ENCODE measurements around the gene PCNT. TPM values are rescaled to one million over a fixed set of nuclear protein-coding genes. Genes with fewer than 3 reads are reported as not detected.

Gene PCNT
- total and polyA plus RNA-seq, 4 donors = 6.4 to 33.0 (median 26.2) TPM

DNA sequence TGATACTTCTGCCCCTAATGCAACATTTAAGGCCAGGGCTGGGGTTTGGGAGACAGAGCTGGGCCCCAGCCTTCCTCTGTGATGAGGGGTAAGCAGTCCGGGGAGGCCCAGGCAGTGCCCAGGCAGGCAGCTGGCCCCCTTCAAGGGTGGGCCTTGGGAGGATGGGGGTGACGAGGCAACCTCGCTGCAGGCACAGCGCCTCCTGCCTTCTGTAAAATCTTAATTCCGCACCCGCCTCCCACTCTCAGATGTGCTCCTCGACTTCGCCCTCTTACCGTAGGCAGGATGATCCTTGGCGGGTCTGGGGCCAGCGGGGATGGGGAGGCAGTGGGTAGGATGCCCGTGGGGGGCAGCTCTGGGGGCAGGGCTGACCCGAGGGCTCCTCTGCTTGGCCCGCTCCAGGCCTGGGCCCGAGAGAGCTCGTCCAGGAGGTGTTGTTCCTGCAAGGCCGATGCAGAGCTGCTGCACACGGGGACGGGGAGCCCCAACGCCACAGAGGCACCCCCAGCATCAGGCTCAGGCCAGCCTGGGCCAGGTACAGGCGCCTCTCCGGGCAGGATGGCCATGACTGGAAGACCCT lies 9.4 kb upstream of the PCNT start:
- WGBS, 2 donors = 94 to 95% methylated on average over 22 of the region's 22 CpGs
- H3K4me1 ChIP-seq (ENCODE audit: control insufficient read depth in 1 of 2, insufficient read depth in 2 of 2, low read length in 2 of 2) = no peaks in the 10 kb centered on the region
- H3K36me3 ChIP-seq (ENCODE audit: control insufficient read depth in 1 of 2, insufficient read depth in 2 of 2, low read length in 1 of 2) = no peaks in the 10 kb centered on the region
- H3K27me3 ChIP-seq (ENCODE audit: control insufficient read depth in 1 of 2, insufficient read depth in 2 of 2, low read length in 1 of 2) = no peaks in the 10 kb centered on the region
- H3K27ac ChIP-seq (ENCODE audit: low read depth in 1 of 2, low read length in 2 of 2) = no peak overlapping the region
- intact Hi-C loops (cut with DNase I) = no loop called here
- no peaks in the 10 kb centered on the region for H3K9me3 ChIP-seq (ENCODE audit: control insufficient read depth, low read length)
- DNase-seq (no peak), ATAC-seq (ENCODE audit: low FRiP score) (no peak)
- H3K4me3 ChIP-seq (ENCODE audit: low read length in 2 of 2) = no peak overlapping the region

DNA sequence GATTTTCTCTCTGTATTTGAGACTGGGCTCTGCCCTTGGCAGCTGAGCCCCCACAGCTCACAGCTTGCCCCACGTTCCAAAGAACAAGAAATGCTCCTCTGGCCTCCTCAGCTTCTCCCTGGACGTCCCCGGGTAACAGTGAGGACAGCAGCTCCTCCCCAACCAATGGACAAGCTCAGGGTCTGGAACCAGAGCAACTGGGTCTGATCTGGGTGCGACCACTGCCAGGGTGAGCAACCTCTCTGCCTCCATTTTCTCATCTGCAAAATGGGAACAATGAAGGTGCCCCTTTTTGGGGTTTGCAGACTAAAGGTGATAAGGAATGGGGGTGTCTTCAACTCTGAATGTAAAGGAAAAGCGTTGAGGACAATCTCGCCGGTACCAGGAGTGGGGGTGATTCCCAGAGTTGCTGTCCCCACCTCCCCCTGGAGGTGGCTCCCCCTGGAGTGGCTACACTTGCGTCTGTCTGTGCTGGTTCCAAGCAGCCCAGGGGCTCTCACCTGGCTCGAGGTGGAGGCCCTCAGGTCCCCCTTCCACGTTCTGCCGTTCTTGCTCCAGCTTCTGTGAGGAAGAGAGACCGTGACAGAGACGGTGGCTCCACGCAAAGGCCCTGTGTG lies 7.1 kb upstream of the PCNT start:
- ATAC-seq (ENCODE audit: low FRiP score) = no peak

DNA sequence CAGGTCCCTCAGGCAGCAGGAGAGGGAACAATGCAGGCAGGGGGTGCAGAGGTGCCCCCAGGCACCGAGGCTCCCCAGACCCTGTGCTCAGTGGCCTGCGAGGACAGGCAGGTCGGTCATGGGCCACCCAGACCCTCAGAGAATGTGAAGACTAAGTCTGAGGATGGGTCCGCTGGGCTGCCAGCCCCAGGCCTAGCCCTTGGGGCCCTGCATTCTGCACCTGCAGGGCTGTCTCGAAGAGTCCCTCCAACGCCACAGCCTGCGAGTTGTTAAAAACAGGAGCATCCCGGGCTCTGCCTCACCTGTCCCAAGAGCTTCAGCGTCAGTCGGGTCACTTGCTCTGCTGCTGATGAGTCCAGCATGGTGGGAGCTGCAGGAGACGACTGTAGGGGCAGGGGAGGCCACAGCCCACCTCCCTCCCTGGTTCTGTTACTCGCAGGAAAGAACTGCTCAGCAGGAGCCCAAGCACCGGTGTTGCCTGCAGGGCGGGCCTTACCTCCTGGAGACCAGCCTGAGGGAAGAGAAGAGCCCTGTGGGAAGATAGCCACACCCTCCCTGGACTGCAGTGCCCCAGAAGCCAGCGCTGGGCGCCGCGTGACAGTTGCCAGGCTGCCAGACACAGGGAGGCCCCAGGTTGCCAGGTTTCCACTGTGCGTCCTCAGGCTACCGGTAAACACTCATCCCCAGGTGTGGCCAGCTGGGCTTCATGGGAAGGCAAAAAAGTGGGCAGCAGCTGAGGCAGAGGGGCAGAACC lies 6.1 kb upstream of the PCNT start:
- Histone ChIP-seq H3K4me3 (ENCODE audit: low read length in 2 of 2) (no peak overlapping the region), H3K9me3 (ENCODE audit: control insufficient read depth, low read length) (no peaks in the 10 kb centered on the region), H3K27ac (ENCODE audit: low read depth in 1 of 2, low read length in 2 of 2) (no peak overlapping the region), H3K27me3 (ENCODE audit: control insufficient read depth in 1 of 2, insufficient read depth in 2 of 2, low read length in 1 of 2) (no peaks in the 10 kb centered on the region), H3K36me3 (ENCODE audit: control insufficient read depth in 1 of 2, insufficient read depth in 2 of 2, low read length in 1 of 2) (no peaks in the 10 kb centered on the region), H3K4me1 (ENCODE audit: control insufficient read depth in 1 of 2, insufficient read depth in 2 of 2, low read length in 2 of 2) (no peaks in the 10 kb centered on the region)
- ATAC-seq (ENCODE audit: low FRiP score) (no peak), DNase-seq (no peak)
- WGBS, 2 donors = 79 to 80% methylated on average over 19 to 20 of the region's 20 CpGs
- intact Hi-C loops (cut with DNase I) = no loop called here

More for the DNA sequence above, 7.1 kb upstream of the PCNT start:
- no peaks in the 10 kb centered on the region for H3K9me3 ChIP-seq (ENCODE audit: control insufficient read depth, low read length)
- no peak overlapping the region for H3K27ac ChIP-seq (ENCODE audit: low read depth in 1 of 2, low read length in 2 of 2)
- 91 to 93% methylated on average over 14 of the region's 14 CpGs for WGBS, 2 donors
- H3K36me3 ChIP-seq (ENCODE audit: control insufficient read depth in 1 of 2, insufficient read depth in 2 of 2, low read length in 1 of 2) = no peaks in the 10 kb centered on the region
- H3K27me3 ChIP-seq (ENCODE audit: control insufficient read depth in 1 of 2, insufficient read depth in 2 of 2, low read length in 1 of 2) = no peaks in the 10 kb centered on the region
- no peak overlapping the region for H3K4me3 ChIP-seq (ENCODE audit: low read length in 2 of 2)
- H3K4me1 ChIP-seq (ENCODE audit: control insufficient read depth in 1 of 2, insufficient read depth in 2 of 2, low read length in 2 of 2) = no peaks in the 10 kb centered on the region
- DNase-seq = no peak
- intact Hi-C loops (cut with DNase I) = no loop called here

DNA sequence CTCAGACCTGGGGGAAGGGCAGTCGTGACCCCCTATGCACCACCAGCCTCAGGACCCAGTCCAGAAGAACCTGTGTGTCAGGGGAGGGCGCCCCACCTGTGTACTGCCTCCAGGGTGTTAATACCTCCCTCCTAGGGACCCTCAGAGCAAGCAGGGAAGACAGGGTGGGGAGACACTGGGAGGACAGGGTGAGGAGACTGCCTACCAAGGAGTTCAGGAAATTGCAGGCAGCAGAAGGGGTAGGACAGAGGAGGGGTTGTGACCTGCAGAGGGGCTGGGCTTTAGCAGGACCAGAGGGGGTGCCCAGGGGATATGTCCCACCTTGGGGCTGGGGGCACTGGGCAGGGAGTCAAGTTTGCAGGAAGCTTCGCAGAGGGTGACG lies 5.5 kb upstream of the PCNT start:
- Histone ChIP-seq H3K4me1 (ENCODE audit: control insufficient read depth in 1 of 2, insufficient read depth in 2 of 2, low read length in 2 of 2) (no peaks in the 10 kb centered on the region), H3K9me3 (ENCODE audit: control insufficient read depth, low read length) (no peaks in the 10 kb centered on the region), H3K27ac (ENCODE audit: low read depth in 1 of 2, low read length in 2 of 2) (no peak overlapping the region), H3K27me3 (ENCODE audit: control insufficient read depth in 1 of 2, insufficient read depth in 2 of 2, low read length in 1 of 2) (no peaks in the 10 kb centered on the region), H3K36me3 (ENCODE audit: control insufficient read depth in 1 of 2, insufficient read depth in 2 of 2, low read length in 1 of 2) (no peaks in the 10 kb centered on the region), H3K4me3 (ENCODE audit: low read length in 2 of 2) (no peak overlapping the region)
- WGBS, 2 donors = 83 to 85% methylated on average over 4 of the region's 4 CpGs
- intact Hi-C loops (cut with DNase I) = no loop called here
- DNase-seq (no peak), ATAC-seq (ENCODE audit: low FRiP score) (no peak)

DNA sequence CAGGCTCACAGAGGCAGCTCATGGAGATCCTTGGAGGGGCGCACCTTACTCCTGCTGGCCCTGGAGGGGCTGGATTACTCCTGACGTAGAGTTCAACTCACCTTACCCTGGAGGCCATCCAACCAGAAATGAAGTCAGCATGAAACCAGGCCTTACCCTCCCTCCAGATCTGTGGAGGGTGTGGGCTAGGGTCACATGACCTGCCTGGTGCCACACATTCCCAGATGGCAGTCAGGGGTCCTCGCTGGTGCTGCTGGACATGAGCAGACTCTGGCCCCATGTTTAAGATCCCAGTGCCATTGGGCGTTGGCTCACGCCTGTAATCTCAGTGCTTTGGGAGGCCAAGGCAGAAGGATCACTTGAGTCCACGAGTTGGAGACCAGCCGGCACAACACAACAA lies 4.8 kb upstream of the PCNT start:
- H3K27ac ChIP-seq (ENCODE audit: low read depth in 1 of 2, low read length in 2 of 2) = no peak overlapping the region

DNA sequence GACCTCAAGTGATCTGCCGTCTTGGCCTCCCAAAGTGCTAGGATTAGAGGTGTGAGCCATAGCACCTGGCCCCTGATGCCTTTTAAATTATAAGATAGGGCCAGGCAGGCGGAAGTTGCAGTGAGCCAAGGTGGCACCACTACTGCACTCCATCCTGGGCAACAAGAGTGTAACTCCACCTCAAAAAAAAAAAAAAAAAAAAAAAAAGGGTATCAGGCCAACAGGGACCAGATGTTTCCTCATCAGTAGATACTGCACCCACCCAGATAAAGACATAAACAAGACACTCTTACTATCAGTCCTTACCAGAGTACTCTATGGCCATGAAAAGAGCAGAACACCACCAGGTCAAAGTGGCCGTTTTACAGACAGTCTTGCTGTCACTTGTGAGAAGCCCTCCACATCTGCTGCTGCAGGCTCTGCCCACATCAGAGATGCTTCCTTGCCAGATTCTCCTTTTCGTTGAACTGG lies 3.6 kb upstream of the PCNT start:
- WGBS, 2 donors = 62 to 68% methylated on average over 4 of the region's 4 CpGs
- no peak overlapping the region for H3K4me3 ChIP-seq (ENCODE audit: low read length in 2 of 2)
- no peak for ATAC-seq (ENCODE audit: low FRiP score)
- no peaks in the 10 kb centered on the region for H3K36me3 ChIP-seq (ENCODE audit: control insufficient read depth in 1 of 2, insufficient read depth in 2 of 2, low read length in 1 of 2)
- no peaks in the 10 kb centered on the region for H3K4me1 ChIP-seq (ENCODE audit: control insufficient read depth in 1 of 2, insufficient read depth in 2 of 2, low read length in 2 of 2)
- no peak for DNase-seq
- H3K27me3 ChIP-seq (ENCODE audit: control insufficient read depth in 1 of 2, insufficient read depth in 2 of 2, low read length in 1 of 2) = no peaks in the 10 kb centered on the region
- H3K27ac ChIP-seq (ENCODE audit: low read depth in 1 of 2, low read length in 2 of 2) = no peak overlapping the region
- H3K9me3 ChIP-seq (ENCODE audit: control insufficient read depth, low read length) = no peaks in the 10 kb centered on the region
- intact Hi-C loops (cut with DNase I) = loop anchor here (5.0 kb wide), 3 partner anchors 33 to 138 kb away; partner anchors contain the start of genes LSS (in 1 of the 2), MCM3AP (in 1 of the 2), SPATC1L (in 1 of the 2) and YBEY (in 1 of the 2)

More for the DNA sequence above, 4.8 kb upstream of the PCNT start:
- Histone ChIP-seq H3K9me3 (ENCODE audit: control insufficient read depth, low read length) (no peaks in the 10 kb centered on the region), H3K36me3 (ENCODE audit: control insufficient read depth in 1 of 2, insufficient read depth in 2 of 2, low read length in 1 of 2) (no peaks in the 10 kb centered on the region), H3K27me3 (ENCODE audit: control insufficient read depth in 1 of 2, insufficient read depth in 2 of 2, low read length in 1 of 2) (no peaks in the 10 kb centered on the region), H3K4me1 (ENCODE audit: control insufficient read depth in 1 of 2, insufficient read depth in 2 of 2, low read length in 2 of 2) (no peaks in the 10 kb centered on the region), H3K4me3 (ENCODE audit: low read length in 2 of 2) (no peak overlapping the region)
- intact Hi-C loops (cut with DNase I) = no loop called here
- DNase-seq (no peak), ATAC-seq (ENCODE audit: low FRiP score) (no peak)
- 92 to 93% methylated on average over 7 of the region's 7 CpGs for WGBS, 2 donors

DNA sequence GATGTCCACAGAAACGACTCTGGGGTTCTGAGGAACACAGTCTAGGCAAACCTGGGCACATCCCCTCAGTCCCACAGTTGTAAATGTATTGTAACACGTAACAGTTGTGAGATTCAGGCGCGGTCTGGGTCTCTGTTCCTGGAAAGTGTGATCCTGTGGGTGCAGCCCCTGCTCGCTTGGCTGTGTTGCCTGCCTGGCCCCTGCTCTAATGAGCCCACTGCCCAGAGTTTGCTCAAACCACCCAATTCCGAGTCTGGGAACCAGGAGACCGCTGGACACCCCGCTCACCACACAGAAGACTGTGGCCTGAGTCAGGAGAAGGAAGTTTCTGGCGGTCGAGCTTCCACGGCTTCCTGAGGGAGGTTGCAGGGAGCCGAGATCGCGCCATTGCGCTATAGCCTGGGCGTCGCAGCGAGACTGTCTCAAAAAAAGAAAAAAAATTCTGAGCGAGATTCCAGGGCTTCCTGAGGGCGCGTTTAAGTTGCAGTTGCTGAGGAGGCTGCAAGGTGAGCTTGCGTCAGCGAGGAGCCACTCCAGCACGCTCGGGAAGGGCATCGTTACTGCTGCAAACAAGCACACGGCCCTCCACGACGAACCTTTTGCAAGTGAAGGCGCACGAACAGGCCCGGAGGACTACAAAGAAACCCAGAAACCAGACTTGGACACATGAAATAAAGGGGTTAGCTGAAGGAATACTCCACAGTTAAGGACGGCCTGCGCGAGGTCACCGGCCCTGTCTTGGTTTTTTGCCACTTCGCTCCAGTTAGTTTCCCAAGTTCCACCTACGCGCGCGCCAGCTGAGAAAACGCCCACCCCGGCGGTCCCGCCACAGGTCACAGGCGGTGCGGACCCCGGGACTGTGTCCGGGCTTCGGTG lies 1.4 kb upstream of the PCNT start:
- H3K9me3 ChIP-seq (ENCODE audit: control insufficient read depth, low read length) = no peaks in the 10 kb centered on the region
- H3K4me3 ChIP-seq (ENCODE audit: low read length in 2 of 2) = peak overlapping the region; percentile 10 to 50
- DNase-seq = no peak
- no peaks in the 10 kb centered on the region for H3K4me1 ChIP-seq (ENCODE audit: control insufficient read depth in 1 of 2, insufficient read depth in 2 of 2, low read length in 2 of 2)
- H3K27ac ChIP-seq (ENCODE audit: low read depth in 1 of 2, low read length in 2 of 2) = no peak overlapping the region
- intact Hi-C loops (cut with DNase I) = loop anchor here (5.0 kb wide), 3 partner anchors 35 to 140 kb away; partner anchors contain the start of genes LSS (in 1 of the 2), MCM3AP (in 1 of the 2), SPATC1L (in 1 of the 2) and YBEY (in 1 of the 2)
- ATAC-seq (ENCODE audit: low FRiP score) = no peak
- no peaks in the 10 kb centered on the region for H3K27me3 ChIP-seq (ENCODE audit: control insufficient read depth in 1 of 2, insufficient read depth in 2 of 2, low read length in 1 of 2)
- WGBS, 2 donors = 3 to 4% methylated on average over 50 of the region's 50 CpGs
- H3K36me3 ChIP-seq (ENCODE audit: control insufficient read depth in 1 of 2, insufficient read depth in 2 of 2, low read length in 1 of 2) = no peaks in the 10 kb centered on the region

DNA sequence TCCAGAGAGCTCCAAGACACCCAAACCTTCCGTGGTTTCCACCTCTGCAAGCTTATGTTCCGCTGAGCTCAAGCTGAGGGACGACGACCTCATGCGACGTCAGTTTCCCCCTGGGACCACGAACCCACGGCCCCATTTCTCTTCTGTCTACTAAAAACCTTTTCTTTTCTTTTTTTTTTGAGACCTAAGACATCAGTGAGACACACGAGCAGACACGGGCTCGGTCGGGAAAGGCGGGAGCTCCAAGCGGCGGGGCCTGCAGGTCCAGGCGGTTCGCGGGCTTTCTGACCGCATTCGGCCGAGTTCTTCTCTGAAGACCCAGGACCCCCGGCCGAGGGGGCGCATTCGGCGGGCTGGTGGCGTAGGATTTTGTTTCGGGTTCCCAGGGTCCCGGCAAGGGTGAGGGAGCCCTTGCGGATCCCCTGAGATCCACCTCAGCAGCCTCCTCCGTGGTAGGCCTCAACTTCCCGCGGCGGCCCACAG lies 688 bp upstream of the PCNT start:
- Histone ChIP-seq H3K9me3 (ENCODE audit: control insufficient read depth, low read length) (no peaks in the 10 kb centered on the region), H3K4me1 (ENCODE audit: control insufficient read depth in 1 of 2, insufficient read depth in 2 of 2, low read length in 2 of 2) (no peaks in the 10 kb centered on the region), H3K4me3 (ENCODE audit: low read length in 2 of 2) (peak overlapping the region; percentile 10 to 50), H3K36me3 (ENCODE audit: control insufficient read depth in 1 of 2, insufficient read depth in 2 of 2, low read length in 1 of 2) (no peaks in the 10 kb centered on the region), H3K27me3 (ENCODE audit: control insufficient read depth in 1 of 2, insufficient read depth in 2 of 2, low read length in 1 of 2) (no peaks in the 10 kb centered on the region), H3K27ac (ENCODE audit: low read depth in 1 of 2, low read length in 2 of 2) (no peak overlapping the region)
- ATAC-seq (ENCODE audit: low FRiP score) (no peak), DNase-seq (no peak)
- intact Hi-C loops (cut with DNase I) = loop anchor here (5.0 kb wide), 3 partner anchors 36 to 141 kb away; partner anchors contain the start of genes LSS (in 1 of the 2), MCM3AP (in 1 of the 2), SPATC1L (in 1 of the 2) and YBEY (in 1 of the 2)
- WGBS, 2 donors = 1 to 2% methylated on average over 34 of the region's 34 CpGs

All from aorta (tissue), 5 donors.